BJ (cell line): ENCODE data around the gene DOK1. TPM values are rescaled to one million over a fixed set of nuclear protein-coding genes. Genes with fewer than 3 reads are reported as not detected.
A peak's percentile ranks its signal among the peaks of the same experiment; 100 is the strongest.

Experiments used
- CTCF ChIA-PET: fragments of 350-600 bp; formaldehyde crosslinking; extraction: SDS; loops from one replicate; lab custom pipeline; 2021; ENCODE audit warnings: antibody characterized with exemption, inconsistent platforms; lab: Yijun Ruan, JAX
- POLR2A ChIA-PET: fragments of 300-600 bp; sonication (Branson Sonifier 250); formaldehyde crosslinking; extraction: SDS; loops from one replicate; lab custom pipeline; 2021; ENCODE audit warnings: antibody characterized with exemption; lab: Charles Lee
- DNase-seq: peaks from one replicate; pipeline ENCODE4 v3.0.0-alpha.2; 2011; ENCODE audit warnings: low read depth
- H3K27me3 ChIP-seq: 2 replicates; pipeline ENCODE4 v1.6.0; 2011; ENCODE audit warnings: low read length; ENCODE audit not compliant: control insufficient read depth, insufficient read depth
- H3K36me3 ChIP-seq: 2 replicates; pipeline ENCODE4 v1.5.1; 2011; ENCODE audit warnings: low read length; ENCODE audit not compliant: control insufficient read depth, insufficient read depth
- H3K4me3 ChIP-seq: 2 replicates; pipeline ENCODE4 v1.5.1; 2011; ENCODE audit warnings: low read depth, mild to moderate bottlenecking, control low read depth, low read length
- polyA plus RNA-seq: library from polyadenylated mRNA; depleted of rRNA; stranded (reverse); fragments of >200 nt; gene quantifications from 2 replicates; pipeline ENCODE4 v1.2.3, GENCODE V29; 2011
- TF ChIP-seq, protein P1 (sequence below): IDR thresholded peaks from 2 replicates; pipeline ENCODE4 v1.5.1; 2011; ENCODE audit warnings: low read depth, mild to moderate bottlenecking, control low read depth, inconsistent platforms, low read length, moderate library complexity; ENCODE audit not compliant: insufficient read depth

Gene DOK1
- polyA plus RNA-seq, 1 experiment = 28.7 TPM

GRCh38 chr2:74576211-74576862 is 21.8 kb downstream of the DOK1 start:
- CTCF ChIA-PET = interaction anchor here (0.8 to 5.9 kb wide), 15 partner anchors 8 to 184 kb away, joined by 3 to 49 read pairs (median 3); partner anchors contain the start of genes CCDC142, PCGF1 and TTC31
- Histone ChIP-seq H3K36me3 (no peaks in the 10 kb centered on the region), H3K4me3 (no peak overlapping the region), H3K27me3 (no peaks in the 10 kb centered on the region)
- DNase-seq = peak; percentile 91
- TF ChIP-seq, protein P1, sequence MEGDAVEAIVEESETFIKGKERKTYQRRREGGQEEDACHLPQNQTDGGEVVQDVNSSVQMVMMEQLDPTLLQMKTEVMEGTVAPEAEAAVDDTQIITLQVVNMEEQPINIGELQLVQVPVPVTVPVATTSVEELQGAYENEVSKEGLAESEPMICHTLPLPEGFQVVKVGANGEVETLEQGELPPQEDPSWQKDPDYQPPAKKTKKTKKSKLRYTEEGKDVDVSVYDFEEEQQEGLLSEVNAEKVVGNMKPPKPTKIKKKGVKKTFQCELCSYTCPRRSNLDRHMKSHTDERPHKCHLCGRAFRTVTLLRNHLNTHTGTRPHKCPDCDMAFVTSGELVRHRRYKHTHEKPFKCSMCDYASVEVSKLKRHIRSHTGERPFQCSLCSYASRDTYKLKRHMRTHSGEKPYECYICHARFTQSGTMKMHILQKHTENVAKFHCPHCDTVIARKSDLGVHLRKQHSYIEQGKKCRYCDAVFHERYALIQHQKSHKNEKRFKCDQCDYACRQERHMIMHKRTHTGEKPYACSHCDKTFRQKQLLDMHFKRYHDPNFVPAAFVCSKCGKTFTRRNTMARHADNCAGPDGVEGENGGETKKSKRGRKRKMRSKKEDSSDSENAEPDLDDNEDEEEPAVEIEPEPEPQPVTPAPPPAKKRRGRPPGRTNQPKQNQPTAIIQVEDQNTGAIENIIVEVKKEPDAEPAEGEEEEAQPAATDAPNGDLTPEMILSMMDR = no peak
- POLR2A ChIA-PET = interaction anchor here (1.0 kb wide), 2 partner anchors 9 to 47 kb away, joined by 4 to 9 read pairs; partner anchors contain the start of genes AUP1 and HTRA2

GRCh38 chr2:74576863-74577229 is 22.3 kb downstream of the DOK1 start:
- no peaks in the 10 kb centered on the region for H3K27me3 ChIP-seq
- DNase-seq = peak; percentile 83
- CTCF ChIA-PET = interaction anchor here (0.7 to 5.9 kb wide), 12 partner anchors 8 to 185 kb away, joined by 3 to 49 read pairs (median 4); partner anchors contain the start of genes CCDC142 and TTC31
- H3K4me3 ChIP-seq = no peak overlapping the region
- TF ChIP-seq, protein P1 = peak; percentile 40
- POLR2A ChIA-PET = interaction anchor here (0.9 to 1.0 kb wide), 2 partner anchors 10 to 47 kb away, joined by 4 to 6 read pairs; partner anchors contain the start of genes AUP1 and HTRA2
- H3K36me3 ChIP-seq = no peaks in the 10 kb centered on the region

DNA sequence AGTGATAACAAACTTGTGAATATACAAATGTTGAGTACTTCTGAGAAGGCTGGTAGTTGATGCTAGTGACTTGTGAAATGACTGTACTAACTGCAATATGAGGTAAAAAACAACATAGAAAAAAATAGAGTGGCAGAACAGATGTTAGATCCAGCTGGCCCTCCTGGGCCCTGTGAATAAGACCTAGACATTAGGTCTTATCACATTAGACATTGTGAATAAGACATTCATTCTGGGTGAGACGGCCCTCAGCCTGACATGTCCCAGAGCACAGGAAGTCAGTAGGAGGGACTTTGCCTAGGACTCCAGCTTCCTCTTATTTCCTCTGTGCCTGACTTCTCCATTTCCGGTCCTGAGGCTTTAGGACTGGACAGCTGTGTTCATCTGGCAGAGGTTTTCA is 22.9 kb downstream of the DOK1 start:
- TF ChIP-seq, protein P1 = no peak
- no peak for DNase-seq
- CTCF ChIA-PET = interaction anchor here (0.7 to 5.9 kb wide), 9 partner anchors 8 to 186 kb away, joined by 3 to 49 read pairs (median 4); partner anchors contain the start of genes CCDC142 and TTC31
- H3K27me3 ChIP-seq = no peaks in the 10 kb centered on the region
- POLR2A ChIA-PET = interaction anchor here (0.9 kb wide), 1 partner anchor 11 kb away, joined by 6 read pairs; no protein-coding TSS in a partner anchor
- no peak overlapping the region for H3K4me3 ChIP-seq
- no peaks in the 10 kb centered on the region for H3K36me3 ChIP-seq

DNA sequence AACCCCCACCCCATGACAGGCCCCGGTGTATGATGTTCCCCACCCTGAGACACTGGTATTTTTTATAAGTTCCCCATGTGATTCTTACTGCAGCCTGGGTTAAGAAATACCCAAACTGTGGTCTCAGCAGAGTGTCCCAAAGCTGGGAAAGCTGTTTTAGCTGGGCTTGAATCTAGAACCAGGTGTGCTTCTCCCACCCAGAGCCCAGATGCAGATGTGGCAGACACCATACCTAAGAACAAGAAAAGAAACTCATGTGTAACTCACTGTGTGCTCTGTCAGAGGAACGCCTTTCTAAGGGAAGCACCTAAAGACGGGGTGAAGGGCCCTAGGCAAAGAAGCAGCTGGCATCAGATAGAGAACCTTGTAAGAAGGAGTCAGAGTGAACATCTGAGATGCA is 23.9 kb downstream of the DOK1 start:
- DNase-seq = no peak
- CTCF ChIA-PET = interaction anchor here (1.1 to 5.9 kb wide), 3 partner anchors 10 to 97 kb away, joined by 3 to 49 read pairs (median 20); partner anchors contain the start of genes CCDC142 and TTC31
- Histone ChIP-seq H3K4me3 (no peak overlapping the region), H3K27me3 (no peaks in the 10 kb centered on the region), H3K36me3 (no peaks in the 10 kb centered on the region)
- TF ChIP-seq, protein P1 = no peak
- POLR2A ChIA-PET = no interaction called here

GRCh38 chr2:74581463-74581862 is 26.9 kb downstream of the DOK1 start:
- H3K27me3 ChIP-seq = no peaks in the 10 kb centered on the region
- H3K36me3 ChIP-seq = no peaks in the 10 kb centered on the region
- TF ChIP-seq, protein P1 = no peak
- POLR2A ChIA-PET = no interaction called here
- no peak overlapping the region for H3K4me3 ChIP-seq
- no peak for DNase-seq
- CTCF ChIA-PET = interaction anchor here (0.6 to 10.9 kb wide), 3 partner anchors 10 to 380 kb away, joined by 3 to 149 read pairs (median 4); partner anchors contain the start of genes CCDC142 and TTC31
